Lung (tissue), 12 donors: ENCODE data around the gene RFPL2. TPM values are rescaled to one million over a fixed set of nuclear protein-coding genes. Genes with fewer than 3 reads are reported as not detected.

ENCODE experiments used
- ATAC-seq: fragments of 200-7000 bp; cut with Tn5 transposase; one replicate; pipeline ENCODE4 v1.9.1; 2020; ENCODE audit warnings: moderate number of reproducible peaks; ENCODE audit not compliant: insufficient read depth, low FRiP score
- DNase-seq, 3 donors: peaks; one replicate each; pipeline ENCODE4 v3.0.0-alpha.2; 2013 to 2017
- H3K27ac ChIP-seq, 2 donors: one replicate each; pipeline ENCODE4 v1.5.1; 2013; ENCODE audit warnings: mild to moderate bottlenecking in 2 of 2, moderate library complexity in 2 of 2, control low read depth in 1 of 2, inconsistent platforms in 1 of 2, low read depth in 1 of 2, low read length in 1 of 2
- H3K27me3 ChIP-seq, 3 donors: one replicate each; pipeline ENCODE4 v1.5.1; 2013; ENCODE audit warnings: low read length in 2 of 3; ENCODE audit not compliant: control insufficient read depth in 3 of 3, insufficient read depth in 3 of 3
- H3K36me3 ChIP-seq, 4 donors: one replicate each; pipeline ENCODE4 v1.5.1; 2013; ENCODE audit warnings: low read length in 4 of 4, mild to moderate bottlenecking in 1 of 4, moderate library complexity in 1 of 4; ENCODE audit not compliant: control insufficient read depth in 4 of 4, insufficient read depth in 4 of 4
- H3K4me1 ChIP-seq, 5 donors: one replicate each; pipeline ENCODE4 v1.5.1; 2013; ENCODE audit warnings: low read length in 5 of 5, mild to moderate bottlenecking in 2 of 5, moderate library complexity in 1 of 5; ENCODE audit not compliant: control insufficient read depth in 5 of 5, insufficient read depth in 5 of 5
- H3K4me3 ChIP-seq: one replicate; pipeline ENCODE4 v1.5.1; 2013; ENCODE audit warnings: mild to moderate bottlenecking, control low read depth, moderate library complexity
- H3K9ac ChIP-seq, 2 donors: one replicate each; pipeline ENCODE4 v1.5.1; 2013; ENCODE audit warnings: low read length in 2 of 2, control low read depth in 1 of 2; ENCODE audit not compliant: insufficient read depth in 1 of 2
- H3K9me3 ChIP-seq, 4 donors: one replicate each; pipeline ENCODE4 v1.5.1; 2013; ENCODE audit warnings: low read length in 3 of 4, mild to moderate bottlenecking in 1 of 4, moderate library complexity in 1 of 4; ENCODE audit not compliant: control insufficient read depth in 4 of 4, insufficient read depth in 3 of 4
- WGBS, 2 donors: extraction: QIAGEN DNeasy Blood & Tissue Kit; methylation state at CpG; one replicate each; pipeline ENCODE4 v1.1.7; 2013; 5-methylcytosine and 5-hydroxymethylcytosine counted together
- polyA plus RNA-seq, 2 donors: library from polyadenylated mRNA; stranded (reverse); fragments of 200-250 nt; gene quantifications; one replicate each; pipeline ENCODE4 v1.2.1, GENCODE V29; 2013
- total RNA-seq, 2 donors: library from RNA; depleted of rRNA in 1 of 2; stranded (reverse); fragments of >200 nt in 1 of 2; gene quantifications; one replicate each; pipeline ENCODE4 v1.2.1, GENCODE V29; 2014 to 2021
- TF ChIP-seq, protein P1 (sequence below): IDR thresholded peaks from 2 replicates; pipeline ENCODE4 v1.5.1; 2012; ENCODE audit warnings: mild to moderate bottlenecking; ENCODE audit errors: control extremely low read depth, extremely low read depth
- donor health status: control.
- donor health status: control.
- donor health status: Bipolar disorder and iron deficiency.
- donor health status: healthy.
- donor health status: DM: yes; HTN: yes; CAD: no.

The RFPL2 gene
- total and polyA plus RNA-seq, 4 donors, result 0.10 TPM; not detected in 3

GRCh38 chr22:32208681-32209080 is 3.8 kb upstream of the RFPL2 start:
- Histone ChIP-seq H3K36me3 (no peaks in the 10 kb centered on the region), H3K4me3 (no peak overlapping the region), H3K9ac (no peak overlapping the region), H3K4me1 (peaks cover 0 to 7% (median 0%) of the 10 kb centered on the region in 5 donors), H3K9me3 (peaks cover 0 to 3% (median 0%) of the 10 kb centered on the region in 4 donors), H3K27ac (no peak overlapping the region), H3K27me3 (peaks cover 0 to 6% (median 4%) of the 10 kb centered on the region in 3 donors)
- DNase-seq (no peak), ATAC-seq (no peak)
- TF ChIP-seq, protein P1, sequence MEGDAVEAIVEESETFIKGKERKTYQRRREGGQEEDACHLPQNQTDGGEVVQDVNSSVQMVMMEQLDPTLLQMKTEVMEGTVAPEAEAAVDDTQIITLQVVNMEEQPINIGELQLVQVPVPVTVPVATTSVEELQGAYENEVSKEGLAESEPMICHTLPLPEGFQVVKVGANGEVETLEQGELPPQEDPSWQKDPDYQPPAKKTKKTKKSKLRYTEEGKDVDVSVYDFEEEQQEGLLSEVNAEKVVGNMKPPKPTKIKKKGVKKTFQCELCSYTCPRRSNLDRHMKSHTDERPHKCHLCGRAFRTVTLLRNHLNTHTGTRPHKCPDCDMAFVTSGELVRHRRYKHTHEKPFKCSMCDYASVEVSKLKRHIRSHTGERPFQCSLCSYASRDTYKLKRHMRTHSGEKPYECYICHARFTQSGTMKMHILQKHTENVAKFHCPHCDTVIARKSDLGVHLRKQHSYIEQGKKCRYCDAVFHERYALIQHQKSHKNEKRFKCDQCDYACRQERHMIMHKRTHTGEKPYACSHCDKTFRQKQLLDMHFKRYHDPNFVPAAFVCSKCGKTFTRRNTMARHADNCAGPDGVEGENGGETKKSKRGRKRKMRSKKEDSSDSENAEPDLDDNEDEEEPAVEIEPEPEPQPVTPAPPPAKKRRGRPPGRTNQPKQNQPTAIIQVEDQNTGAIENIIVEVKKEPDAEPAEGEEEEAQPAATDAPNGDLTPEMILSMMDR, result no peak
- 93 to 94% methylated on average over 3 of the region's 3 CpGs for WGBS, 2 donors

DNA sequence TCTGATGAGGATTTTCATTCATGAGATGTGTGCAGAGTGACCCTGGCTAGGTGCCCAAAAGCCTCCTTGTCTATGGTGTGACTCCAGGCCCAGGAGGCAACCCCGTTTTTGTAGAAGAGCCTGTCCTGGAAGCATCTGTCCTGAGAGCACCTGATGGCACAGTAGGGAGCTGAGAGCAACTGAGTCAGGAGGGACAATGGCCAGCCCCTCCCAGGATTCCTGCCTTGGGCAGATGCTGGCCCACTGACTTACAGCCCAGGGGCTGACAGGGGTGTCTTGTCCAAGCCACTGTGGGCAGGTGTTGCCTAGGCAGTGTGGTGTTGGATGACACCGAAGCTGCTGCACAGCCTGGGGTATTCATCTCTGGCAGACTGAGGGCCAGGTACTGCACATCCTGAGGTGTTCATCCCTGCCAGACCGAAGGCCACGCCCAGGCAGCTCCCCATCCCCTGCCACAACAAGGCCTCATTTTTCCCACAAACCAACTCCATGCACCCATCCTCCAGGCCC is 3.2 kb upstream of the RFPL2 start:
- Histone ChIP-seq H3K4me3 (no peak overlapping the region), H3K27ac (no peak overlapping the region), H3K9me3 (peaks cover 0 to 3% (median 0%) of the 10 kb centered on the region in 4 donors), H3K9ac (no peak overlapping the region), H3K4me1 (peaks cover 0 to 12% (median 0%) of the 10 kb centered on the region in 5 donors), H3K36me3 (no peaks in the 10 kb centered on the region), H3K27me3 (peaks cover 0 to 11% (median 10%) of the 10 kb centered on the region in 3 donors)
- no peak for ATAC-seq
- WGBS, 2 donors, result 74 to 90% methylated on average over 4 of the region's 4 CpGs
- no peak for DNase-seq
- TF ChIP-seq, protein P1, result no peak

- WGBS, 2 donors, result 63 to 74% methylated on average over 22 of the region's 22 CpGs
- TF ChIP-seq, protein P1, result peak; percentile 43
- Histone ChIP-seq H3K27ac (no peak overlapping the region), H3K36me3 (no peaks in the 10 kb centered on the region), H3K9me3 (peaks cover 0 to 3% (median 0%) of the 10 kb centered on the region in 4 donors), H3K4me3 (no peak overlapping the region), H3K9ac (no peak overlapping the region), H3K27me3 (peaks cover 0 to 18% (median 12%) of the 10 kb centered on the region in 3 donors), H3K4me1 (peaks cover 0 to 12% (median 0%) of the 10 kb centered on the region in 5 donors)
- peak in 1 of 3 donors; percentile 14 for DNase-seq
- no peak for ATAC-seq
Measured at GRCh38 chr22:32206774-32207758, 2.2 kb upstream of the RFPL2 start.
